DND-41 (cell line): ENCODE results near the gene ARPC4.

Source experiments
- ATAC-seq: fragments of 200-7000 bp; cut with Tn5 transposase; 3 replicates; pipeline ENCODE4 v1.9.1; 2021; ENCODE audit warnings: low read depth; ENCODE audit not compliant: insufficient read depth
- DNase-seq: peaks from one replicate; pipeline ENCODE4 v3.0.0-alpha.2; 2020
- H2AFZ ChIP-seq: 2 replicates; pipeline ENCODE4 v1.6.0; 2012; ENCODE audit warnings: low read depth, low read length
- H3K27ac ChIP-seq: 2 replicates; pipeline ENCODE4 v1.5.1; 2012; ENCODE audit warnings: low read length, inconsistent platforms
- H3K27me3 ChIP-seq: fragments of 200-600 bp; sonication (generic); 2 replicates; pipeline ENCODE4 v1.6.0; 2012; ENCODE audit warnings: low read length, mild to moderate bottlenecking, inconsistent platforms; ENCODE audit not compliant: insufficient read depth, poor library complexity
- H3K36me3 ChIP-seq: 2 replicates; pipeline ENCODE4 v1.5.1; 2012; ENCODE audit warnings: low read length, inconsistent platforms; ENCODE audit not compliant: insufficient read depth
- H3K4me1 ChIP-seq: 2 replicates; pipeline ENCODE4 v1.5.1; 2012; ENCODE audit warnings: mild to moderate bottlenecking, low read length; ENCODE audit not compliant: insufficient read depth
- H3K4me2 ChIP-seq: 2 replicates; pipeline ENCODE4 v1.6.0; 2012; ENCODE audit warnings: mild to moderate bottlenecking, moderate library complexity, low read length, inconsistent platforms; ENCODE audit not compliant: insufficient read depth
- H3K4me3 ChIP-seq, 2 experiments: fragments of 200-600 bp in 1 of 2; shearing (Covaris generic) in 1 of 2; 2 replicates each; pipeline ENCODE4 v1.5.1; 2012 to 2016; ENCODE audit warnings: inconsistent platforms in 2 of 2, low read length in 2 of 2, mild to moderate bottlenecking in 2 of 2, low read depth in 1 of 2, moderate library complexity in 1 of 2
- H3K79me2 ChIP-seq: 2 replicates; pipeline ENCODE4 v1.6.0; 2012; ENCODE audit warnings: low read length, inconsistent platforms; ENCODE audit not compliant: insufficient read depth
- H3K9ac ChIP-seq: 2 replicates; pipeline ENCODE4 v1.6.0; 2012; ENCODE audit warnings: low read depth, mild to moderate bottlenecking, inconsistent platforms, low read length, moderate library complexity
- H3K9me3 ChIP-seq: 2 replicates; pipeline ENCODE4 v1.5.1; 2012; ENCODE audit warnings: low read length, moderate library complexity, mild to moderate bottlenecking, inconsistent platforms; ENCODE audit not compliant: insufficient read depth, severe bottlenecking
- H4K20me1 ChIP-seq: 2 replicates; pipeline ENCODE4 v1.6.0; 2012; ENCODE audit warnings: low read length; ENCODE audit not compliant: insufficient read depth
- EZH2 ChIP-seq: IDR thresholded peaks from 3 replicates; pipeline ENCODE4 v1.6.1; 2012; ENCODE audit warnings: borderline replicate concordance, low read depth, mild to moderate bottlenecking, moderate library complexity, low read length, inconsistent platforms; ENCODE audit not compliant: severe bottlenecking
- TF ChIP-seq, protein P1 (sequence below): IDR thresholded peaks from 2 replicates; pipeline ENCODE4 v1.5.1; 2012; ENCODE audit warnings: borderline replicate concordance, low read length, moderate library complexity, mild to moderate bottlenecking; ENCODE audit not compliant: poor library complexity, severe bottlenecking; ENCODE audit errors: extremely low read depth

ARPC4 gene

DNA sequence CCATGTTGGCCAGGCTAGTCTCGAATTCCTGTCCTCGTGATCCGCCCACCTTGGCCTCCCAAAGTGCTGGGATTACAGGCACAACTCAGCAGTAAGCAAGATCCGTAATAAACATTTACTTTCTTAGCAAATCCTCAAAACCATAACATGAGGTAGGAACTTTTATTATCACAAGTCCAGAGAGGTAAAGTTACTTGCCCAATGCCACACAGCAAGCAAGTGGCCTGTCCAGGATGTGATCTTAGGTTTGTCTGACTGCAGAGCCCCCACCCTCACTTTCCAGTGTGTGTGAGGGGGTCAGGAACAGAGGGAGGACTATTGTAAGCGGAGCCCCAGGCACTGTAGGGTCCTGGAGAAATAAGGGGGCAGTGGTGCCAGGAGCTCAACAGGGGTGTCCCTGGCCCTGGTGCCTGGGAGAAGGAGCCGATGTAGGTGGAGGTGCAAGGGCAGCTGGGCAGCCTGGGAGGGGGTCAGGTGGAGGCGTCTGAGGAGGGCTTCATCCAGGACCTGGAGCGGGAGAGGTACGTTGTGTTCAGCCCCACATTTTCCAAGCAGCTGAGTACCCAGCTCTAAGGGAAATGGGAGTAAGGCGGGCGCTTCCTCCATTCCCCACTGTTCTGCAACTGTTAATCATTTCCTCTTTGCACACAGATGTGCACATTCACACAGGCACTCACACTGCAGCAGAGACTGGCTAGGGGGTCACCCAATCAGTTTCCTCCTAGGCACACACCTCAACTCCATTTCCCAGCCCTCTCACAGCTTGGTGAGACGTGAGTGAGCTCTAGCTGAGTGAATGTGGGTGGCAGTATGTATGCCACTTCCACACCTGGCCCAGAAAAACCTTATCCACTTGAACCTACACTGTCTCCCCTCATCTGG is 45.1 kb downstream of the ARPC4 start:
- ATAC-seq (no peak), DNase-seq (no peak)
- no peak overlapping the region for H3K4me3 ChIP-seq
- 0 out of 2 replicates have a peak overlapping the region, but pooled peaks have one; percentile 14 for H3K27ac ChIP-seq
- H3K36me3 ChIP-seq = peaks cover 73% of the 10 kb centered on the region
- H2AFZ ChIP-seq = no peak overlapping the region
- H3K27me3 ChIP-seq = no peaks in the 10 kb centered on the region
- peaks cover 11% of the 10 kb centered on the region for H3K4me1 ChIP-seq
- no peaks in the 10 kb centered on the region for H3K9me3 ChIP-seq
- H3K79me2 ChIP-seq = 0 out of 2 replicates have a peak, but pooled peaks cover 2% of the 10 kb centered on the region
- H4K20me1 ChIP-seq = peaks cover 3% of the 10 kb centered on the region; the same call in 1 of the 2 replicates
- H3K9ac ChIP-seq = no peak overlapping the region
- H3K4me2 ChIP-seq = no peak overlapping the region
- TF ChIP-seq, protein P1, sequence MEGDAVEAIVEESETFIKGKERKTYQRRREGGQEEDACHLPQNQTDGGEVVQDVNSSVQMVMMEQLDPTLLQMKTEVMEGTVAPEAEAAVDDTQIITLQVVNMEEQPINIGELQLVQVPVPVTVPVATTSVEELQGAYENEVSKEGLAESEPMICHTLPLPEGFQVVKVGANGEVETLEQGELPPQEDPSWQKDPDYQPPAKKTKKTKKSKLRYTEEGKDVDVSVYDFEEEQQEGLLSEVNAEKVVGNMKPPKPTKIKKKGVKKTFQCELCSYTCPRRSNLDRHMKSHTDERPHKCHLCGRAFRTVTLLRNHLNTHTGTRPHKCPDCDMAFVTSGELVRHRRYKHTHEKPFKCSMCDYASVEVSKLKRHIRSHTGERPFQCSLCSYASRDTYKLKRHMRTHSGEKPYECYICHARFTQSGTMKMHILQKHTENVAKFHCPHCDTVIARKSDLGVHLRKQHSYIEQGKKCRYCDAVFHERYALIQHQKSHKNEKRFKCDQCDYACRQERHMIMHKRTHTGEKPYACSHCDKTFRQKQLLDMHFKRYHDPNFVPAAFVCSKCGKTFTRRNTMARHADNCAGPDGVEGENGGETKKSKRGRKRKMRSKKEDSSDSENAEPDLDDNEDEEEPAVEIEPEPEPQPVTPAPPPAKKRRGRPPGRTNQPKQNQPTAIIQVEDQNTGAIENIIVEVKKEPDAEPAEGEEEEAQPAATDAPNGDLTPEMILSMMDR = no peak
- TF ChIP-seq EZH2 = no peak

DNA sequence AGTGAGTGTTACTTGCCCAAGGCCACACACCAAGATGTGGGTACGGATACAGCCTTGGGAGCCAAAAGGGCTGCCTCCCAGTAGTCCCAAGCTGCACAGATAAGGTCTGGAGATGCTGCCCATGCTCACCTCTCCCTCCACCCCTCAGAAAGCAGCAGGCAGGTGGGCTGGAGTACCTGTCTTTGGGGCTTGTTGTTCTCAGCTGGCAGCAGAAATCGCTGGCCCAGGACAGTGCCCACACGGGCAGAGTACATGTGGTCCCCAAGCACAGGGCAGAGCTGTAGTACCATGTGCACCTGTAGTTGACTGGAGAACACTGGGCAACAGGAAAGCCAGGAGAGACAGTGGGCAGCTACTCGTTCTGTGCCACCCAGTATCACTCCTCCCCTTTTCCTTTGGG is 46.0 kb downstream of the ARPC4 start:
- TF ChIP-seq, protein P1 = no peak
- no peak for TF ChIP-seq EZH2
- no peaks in the 10 kb centered on the region for H3K9me3 ChIP-seq
- no peaks in the 10 kb centered on the region for H3K27me3 ChIP-seq
- H3K4me2 ChIP-seq = no peak overlapping the region
- DNase-seq (no peak), ATAC-seq (no peak)
- H3K4me3 ChIP-seq = no peak overlapping the region
- H3K27ac ChIP-seq = no peak overlapping the region
- peaks cover 11% of the 10 kb centered on the region for H3K79me2 ChIP-seq
- peaks cover 65% of the 10 kb centered on the region for H3K36me3 ChIP-seq
- peaks cover 15% of the 10 kb centered on the region for H3K4me1 ChIP-seq
- no peak overlapping the region for H2AFZ ChIP-seq
- peaks cover 3% of the 10 kb centered on the region; the same call in 1 of the 2 replicates for H4K20me1 ChIP-seq
- no peak overlapping the region for H3K9ac ChIP-seq

DNA sequence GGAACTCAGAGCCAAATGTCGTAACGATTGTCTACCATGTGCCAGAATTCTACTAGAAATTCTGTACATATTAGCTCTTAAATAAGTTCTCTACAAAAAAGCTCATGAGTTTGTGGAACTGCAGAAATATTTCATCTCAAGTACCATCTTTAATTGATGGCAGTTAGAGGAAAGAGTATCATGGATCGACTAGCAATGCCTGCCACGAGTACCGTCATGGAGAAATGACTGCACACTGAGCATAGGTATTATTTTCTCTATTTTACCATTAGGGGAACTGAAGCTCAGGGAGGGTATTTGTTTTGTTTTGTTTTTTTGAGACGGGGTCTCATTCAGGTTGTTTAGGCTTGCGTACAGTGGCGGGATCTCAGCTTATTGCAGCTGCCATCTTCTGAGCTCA is 48.1 kb downstream of the ARPC4 start:
- ATAC-seq = no peak
- H3K36me3 ChIP-seq = peaks cover 45% of the 10 kb centered on the region
- peaks cover 3% of the 10 kb centered on the region; the same call in 1 of the 2 replicates for H4K20me1 ChIP-seq
- no peak overlapping the region for H3K4me3 ChIP-seq
- no peak for DNase-seq
- H3K4me1 ChIP-seq = peaks cover 21% of the 10 kb centered on the region
- no peaks in the 10 kb centered on the region for H3K9me3 ChIP-seq
- H3K4me2 ChIP-seq = no peak overlapping the region
- no peaks in the 10 kb centered on the region for H3K27me3 ChIP-seq
- no peak overlapping the region for H3K9ac ChIP-seq
- no peak overlapping the region for H3K27ac ChIP-seq
- H3K79me2 ChIP-seq = peaks cover 11% of the 10 kb centered on the region
- no peak overlapping the region for H2AFZ ChIP-seq
- TF ChIP-seq, protein P1 = no peak
- no peak for TF ChIP-seq EZH2
